Adrenal gland (tissue), 5 donors: ENCODE measurements around the gene PGS1.

Source experiments
- CTCF ChIP-seq, 6 experiments: fragments of 450-650 bp in 4 of 6; fragments of 200-600 bp in 2 of 6; sonication (generic) in 1 of 6; IDR thresholded peaks; 1 replicate in 5 of 6; 2 replicates in 1 of 6; pipeline versions ENCODE4 v1.5.1 to v1.8.0; 2016 to 2021; ENCODE audit warnings: antibody characterized with exemption in 6 of 6, mild to moderate bottlenecking in 2 of 6, moderate library complexity in 1 of 6
- POLR2A ChIP-seq, 2 donors: fragments of 450-650 bp; IDR thresholded peaks; one replicate each; pipeline ENCODE4 v1.6.1; 2017; ENCODE audit warnings: antibody characterized with exemption in 2 of 2, mild to moderate bottlenecking in 2 of 2, moderate library complexity in 1 of 2
- donor health status: DM: no; HTN: no; CAD: no.

- TF ChIP-seq CTCF (IDR thresholded peaks at IDR 0.05) (no peak), POLR2A (IDR thresholded peaks at IDR 0.05) (no peak)
Observed at GRCh38 chr17:78393575-78393974, 15.1 kb downstream of the PGS1 start.
